GM04504 (cell line): ENCODE measurements around the gene PPP2R2B.

ENCODE experiments used
- DNase-seq: peaks from one replicate; pipeline ENCODE4 v3.0.0-alpha.2; 2012; ENCODE audit warnings: low read depth

PPP2R2B gene

GRCh38 chr5:146884066-146884626 is 5.6 kb upstream of the PPP2R2B start:
- DNase-seq = no peak

GRCh38 chr5:146883511-146883910 is 5.0 kb upstream of the PPP2R2B start:
- DNase-seq = no peak

GRCh38 chr5:146880966-146881365 is 2.4 kb upstream of the PPP2R2B start:
- no peak for DNase-seq

- no peak for DNase-seq
These were observed 628 bp downstream of the PPP2R2B start for GRCh38 chr5:146877783-146878475.

GRCh38 chr5:146877178-146877681 is 1.3 kb downstream of the PPP2R2B start:
- no peak for DNase-seq

- no peak for DNase-seq
These were observed 5.2 kb downstream of the PPP2R2B start for GRCh38 chr5:146873186-146873917.

GRCh38 chr5:146872188-146872587 is 6.4 kb downstream of the PPP2R2B start:
- no peak for DNase-seq

- no peak for DNase-seq
These were observed 10.4 kb downstream of the PPP2R2B start for GRCh38 chr5:146867996-146868708.

GRCh38 chr5:146866263-146866662 is 12.3 kb downstream of the PPP2R2B start:
- no peak for DNase-seq

- no peak for DNase-seq
These were observed 15.9 kb downstream of the PPP2R2B start for GRCh38 chr5:146862641-146863040.

GRCh38 chr5:146860213-146860893 is 18.2 kb downstream of the PPP2R2B start:
- DNase-seq = no peak

GRCh38 chr5:146852089-146852488 is 26.5 kb downstream of the PPP2R2B start:
- no peak for DNase-seq

GRCh38 chr5:146851133-146851532 is 27.4 kb downstream of the PPP2R2B start:
- no peak for DNase-seq

GRCh38 chr5:146849694-146850303 is 28.8 kb downstream of the PPP2R2B start:
- DNase-seq = no peak

- no peak for DNase-seq
These were observed 30.4 kb downstream of the PPP2R2B start for GRCh38 chr5:146848133-146848532.

- DNase-seq = no peak
These were observed 38.5 kb downstream of the PPP2R2B start for GRCh38 chr5:146840016-146840415.

- no peak for DNase-seq
These were observed 42.2 kb downstream of the PPP2R2B start for GRCh38 chr5:146836226-146836842.

- no peak for DNase-seq
These were observed 45.4 kb downstream of the PPP2R2B start for GRCh38 chr5:146832985-146833732.

GRCh38 chr5:146828385-146828784 is 50.2 kb downstream of the PPP2R2B start:
- no peak for DNase-seq

GRCh38 chr5:146827901-146828300 is 50.7 kb downstream of the PPP2R2B start:
- no peak for DNase-seq
